ENCODE results near the gene PLCG2. TPM values are rescaled to one million over a fixed set of nuclear protein-coding genes. Genes with fewer than 3 reads are reported as not detected.

Gene PLCG2
- total RNA-seq, 1 donor from 2014 or later = 5.7 TPM

GRCh38 chr16:81841722-81842121, 62.6 kb downstream of the PLCG2 start:
- no peak for DNase-seq (ENCODE audit: low spot score in 2 of 2, unreplicated experiment in 2 of 2)
- Mint-ChIP-seq H3K4me3 (no peak overlapping the region), H3K4me1 (peaks cover 1% of the 10 kb centered on the region), H3K9me3 (peaks cover 2% of the 10 kb centered on the region), H3K36me3 (no peaks in the 10 kb centered on the region), H3K27ac (no peak overlapping the region), H3K27me3 (ENCODE audit: low read depth) (peaks cover 9% of the 10 kb centered on the region)
- TF ChIP-seq CTCF (IDR thresholded peaks at IDR 0.05; ENCODE audit: unreplicated experiment) = no peak

GRCh38 chr16:81842564-81843242, 63.6 kb downstream of the PLCG2 start:
- Mint-ChIP-seq H3K4me1 (peaks cover 1% of the 10 kb centered on the region), H3K27ac (no peak overlapping the region), H3K36me3 (no peaks in the 10 kb centered on the region), H3K9me3 (peaks cover 4% of the 10 kb centered on the region), H3K27me3 (ENCODE audit: low read depth) (peaks cover 9% of the 10 kb centered on the region), H3K4me3 (no peak overlapping the region)
- TF ChIP-seq CTCF (IDR thresholded peaks at IDR 0.05; ENCODE audit: unreplicated experiment) = no peak
- DNase-seq (ENCODE audit: low spot score in 2 of 2, unreplicated experiment in 2 of 2) = no peak

GRCh38 chr16:81843243-81843582, 64.1 kb downstream of the PLCG2 start:
- H3K9me3 Mint-ChIP-seq = peaks cover 4% of the 10 kb centered on the region
- peaks cover 1% of the 10 kb centered on the region for H3K4me1 Mint-ChIP-seq
- peaks cover 11% of the 10 kb centered on the region for H3K27me3 Mint-ChIP-seq (ENCODE audit: low read depth)
- no peak for TF ChIP-seq CTCF (IDR thresholded peaks at IDR 0.05; ENCODE audit: unreplicated experiment)
- H3K36me3 Mint-ChIP-seq = no peaks in the 10 kb centered on the region
- no peak for DNase-seq (ENCODE audit: low spot score in 2 of 2, unreplicated experiment in 2 of 2)
- H3K4me3 Mint-ChIP-seq = no peak overlapping the region
- no peak overlapping the region for H3K27ac Mint-ChIP-seq

GRCh38 chr16:81843683-81844082, 64.6 kb downstream of the PLCG2 start:
- DNase-seq (ENCODE audit: low spot score in 2 of 2, unreplicated experiment in 2 of 2) = no peak
- peaks cover 4% of the 10 kb centered on the region for H3K9me3 Mint-ChIP-seq
- no peak for TF ChIP-seq CTCF (IDR thresholded peaks at IDR 0.05; ENCODE audit: unreplicated experiment)
- no peaks in the 10 kb centered on the region for H3K4me1 Mint-ChIP-seq
- H3K27me3 Mint-ChIP-seq (ENCODE audit: low read depth) = peaks cover 11% of the 10 kb centered on the region
- no peak overlapping the region for H3K4me3 Mint-ChIP-seq
- no peak overlapping the region for H3K27ac Mint-ChIP-seq
- H3K36me3 Mint-ChIP-seq = no peaks in the 10 kb centered on the region

- Mint-ChIP-seq H3K36me3 (no peaks in the 10 kb centered on the region), H3K9me3 (peaks cover 4% of the 10 kb centered on the region)
- DNase-seq (ENCODE audit: low spot score in 2 of 2, unreplicated experiment in 2 of 2) = no peak
These were observed 67.0 kb downstream of the PLCG2 start for GRCh38 chr16:81846105-81846504.

More at GRCh38 chr16:81846105-81846504, 67.0 kb downstream of the PLCG2 start:
- Mint-ChIP-seq H3K4me1 (no peaks in the 10 kb centered on the region), H3K27ac (no peak overlapping the region), H3K27me3 (ENCODE audit: low read depth) (peaks cover 15% of the 10 kb centered on the region), H3K4me3 (no peak overlapping the region)
- no peak for TF ChIP-seq CTCF (IDR thresholded peaks at IDR 0.05; ENCODE audit: unreplicated experiment)

Measured in mesothelial cell of epicardium (in vitro differentiated cells).